ENCODE results near the gene ATG7. TPM values are rescaled to one million over a fixed set of nuclear protein-coding genes. Genes with fewer than 3 reads are reported as not detected.

ATG7 gene
- total RNA-seq, 1 experiment from 2014 or later = 50.9 TPM

GRCh38 chr3:11562277-11562881 lies 290.2 kb downstream of the ATG7 start:
- peaks cover 17% of the 10 kb centered on the region for H3K36me3 ChIP-seq (ENCODE audit: insufficient read depth, low read length)
- H3K9me3 ChIP-seq (ENCODE audit: low read length) = no peaks in the 10 kb centered on the region
- no peak for DNase-seq
- H3K4me1 ChIP-seq (ENCODE audit: low read length) = peaks cover 4% of the 10 kb centered on the region; the same call in 1 of the 2 replicates
- peaks cover 46% of the 10 kb centered on the region; the same call in 1 of the 2 replicates for H4K20me1 ChIP-seq (ENCODE audit: insufficient read depth, low read depth, low read length)
- no peak overlapping the region for H3K4me3 ChIP-seq (ENCODE audit: low read length)
- H3K27me3 ChIP-seq (ENCODE audit: low read length) = no peaks in the 10 kb centered on the region
- no peak overlapping the region for H3K27ac ChIP-seq (ENCODE audit: low read length)
- no peak overlapping the region for H3K9ac ChIP-seq (ENCODE audit: low read length)
- no peak overlapping the region for H2AFZ ChIP-seq (ENCODE audit: low read length)
- peaks cover 82% of the 10 kb centered on the region for H3K79me2 ChIP-seq (ENCODE audit: low read length)
- no peak overlapping the region for H3K4me2 ChIP-seq (ENCODE audit: low read depth, low read length, poor library complexity, severe bottlenecking)
- H3K9me2 ChIP-seq (replicated peaks; ENCODE audit: insufficient read depth, low read length) = no peaks in the 10 kb centered on the region

GRCh38 chr3:11563159-11563864 lies 291.1 kb downstream of the ATG7 start:
- no peak overlapping the region for H3K9ac ChIP-seq (ENCODE audit: low read length)
- H3K79me2 ChIP-seq (ENCODE audit: low read length) = peaks cover 82% of the 10 kb centered on the region
- no peaks in the 10 kb centered on the region for H3K9me3 ChIP-seq (ENCODE audit: low read length)
- no peak overlapping the region for H3K27ac ChIP-seq (ENCODE audit: low read length)
- H3K4me2 ChIP-seq (ENCODE audit: low read depth, low read length, poor library complexity, severe bottlenecking) = no peak overlapping the region
- no peak overlapping the region for H2AFZ ChIP-seq (ENCODE audit: low read length)
- H3K4me1 ChIP-seq (ENCODE audit: low read length) = no peaks in the 10 kb centered on the region
- DNase-seq = no peak
- H3K4me3 ChIP-seq (ENCODE audit: low read length) = no peak overlapping the region
- no peaks in the 10 kb centered on the region for H3K9me2 ChIP-seq (replicated peaks; ENCODE audit: insufficient read depth, low read length)
- H3K27me3 ChIP-seq (ENCODE audit: low read length) = no peaks in the 10 kb centered on the region
- H4K20me1 ChIP-seq (ENCODE audit: insufficient read depth, low read depth, low read length) = peaks cover 45% of the 10 kb centered on the region
- peaks cover 14% of the 10 kb centered on the region for H3K36me3 ChIP-seq (ENCODE audit: insufficient read depth, low read length)

DNA sequence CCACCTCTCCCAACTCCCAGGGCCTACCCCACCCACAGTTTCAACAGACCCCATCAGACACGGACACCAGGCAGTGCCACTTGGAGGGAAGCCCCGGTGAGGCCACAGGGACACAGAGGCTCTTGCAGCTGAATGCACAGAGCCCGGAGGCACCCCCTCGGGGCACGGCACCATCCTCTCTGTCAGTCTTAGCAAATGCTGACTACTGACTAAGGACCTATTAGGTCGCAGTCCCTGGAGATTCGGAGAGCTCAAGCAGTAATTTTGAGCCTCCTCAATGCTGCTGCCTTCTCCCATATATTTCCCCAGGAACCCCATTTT lies 291.6 kb downstream of the ATG7 start:
- no peak overlapping the region for H3K4me2 ChIP-seq (ENCODE audit: low read depth, low read length, poor library complexity, severe bottlenecking)
- H3K4me3 ChIP-seq (ENCODE audit: low read length) = no peak overlapping the region

GRCh38 chr3:11564577-11565001 lies 292.4 kb downstream of the ATG7 start:
- no peak overlapping the region for H3K4me3 ChIP-seq (ENCODE audit: low read length)
- no peak for DNase-seq
- peaks cover 14% of the 10 kb centered on the region for H3K36me3 ChIP-seq (ENCODE audit: insufficient read depth, low read length)
- peaks cover 53% of the 10 kb centered on the region for H4K20me1 ChIP-seq (ENCODE audit: insufficient read depth, low read depth, low read length)
- no peaks in the 10 kb centered on the region for H3K4me1 ChIP-seq (ENCODE audit: low read length)
- no peak overlapping the region for H3K4me2 ChIP-seq (ENCODE audit: low read depth, low read length, poor library complexity, severe bottlenecking)
- no peaks in the 10 kb centered on the region for H3K27me3 ChIP-seq (ENCODE audit: low read length)
- no peak overlapping the region for H3K27ac ChIP-seq (ENCODE audit: low read length)
- H3K79me2 ChIP-seq (ENCODE audit: low read length) = peaks cover 90% of the 10 kb centered on the region
- no peak overlapping the region for H2AFZ ChIP-seq (ENCODE audit: low read length)
- H3K9me3 ChIP-seq (ENCODE audit: low read length) = no peaks in the 10 kb centered on the region
- H3K9ac ChIP-seq (ENCODE audit: low read length) = no peak overlapping the region
- H3K9me2 ChIP-seq (replicated peaks; ENCODE audit: insufficient read depth, low read length) = no peaks in the 10 kb centered on the region

More for the DNA sequence above, 291.6 kb downstream of the ATG7 start:
- Histone ChIP-seq H3K4me1 (ENCODE audit: low read length) (no peaks in the 10 kb centered on the region), H3K9me2 (replicated peaks; ENCODE audit: insufficient read depth, low read length) (no peaks in the 10 kb centered on the region), H3K27ac (ENCODE audit: low read length) (no peak overlapping the region), H3K27me3 (ENCODE audit: low read length) (no peaks in the 10 kb centered on the region), H2AFZ (ENCODE audit: low read length) (no peak overlapping the region), H3K79me2 (ENCODE audit: low read length) (peaks cover 83% of the 10 kb centered on the region), H3K9ac (ENCODE audit: low read length) (no peak overlapping the region), H4K20me1 (ENCODE audit: insufficient read depth, low read depth, low read length) (peaks cover 48% of the 10 kb centered on the region), H3K9me3 (ENCODE audit: low read length) (no peaks in the 10 kb centered on the region), H3K36me3 (ENCODE audit: insufficient read depth, low read length) (peaks cover 14% of the 10 kb centered on the region)
- no peak for DNase-seq

DNA sequence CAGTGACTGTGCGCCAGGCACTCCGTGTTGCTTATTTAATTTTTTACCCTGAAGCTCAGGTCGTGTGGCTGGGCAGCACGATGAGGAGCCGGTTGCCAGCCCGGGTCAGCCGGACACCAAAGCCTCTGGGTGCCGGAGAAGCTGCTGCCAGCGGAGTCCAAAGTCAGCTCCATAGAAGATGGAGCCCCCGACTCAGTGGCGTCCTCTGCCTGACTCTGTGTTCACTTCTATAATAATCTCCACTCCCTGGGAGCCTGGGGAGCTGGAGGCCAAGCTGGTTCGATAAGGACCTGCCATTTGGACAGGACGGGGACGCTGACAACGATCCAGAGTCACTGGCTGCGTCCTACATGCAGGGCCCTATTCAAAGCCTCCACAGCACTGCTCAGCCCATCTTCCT lies 292.9 kb downstream of the ATG7 start:
- H3K9ac ChIP-seq (ENCODE audit: low read length) = no peak overlapping the region
- no peak overlapping the region for H3K27ac ChIP-seq (ENCODE audit: low read length)
- H3K4me3 ChIP-seq (ENCODE audit: low read length) = no peak overlapping the region
- H3K4me1 ChIP-seq (ENCODE audit: low read length) = no peaks in the 10 kb centered on the region
- no peaks in the 10 kb centered on the region for H3K27me3 ChIP-seq (ENCODE audit: low read length)
- H3K4me2 ChIP-seq (ENCODE audit: low read depth, low read length, poor library complexity, severe bottlenecking) = no peak overlapping the region
- H3K9me2 ChIP-seq (replicated peaks; ENCODE audit: insufficient read depth, low read length) = no peaks in the 10 kb centered on the region
- no peak for DNase-seq
- no peaks in the 10 kb centered on the region for H3K9me3 ChIP-seq (ENCODE audit: low read length)
- peaks cover 14% of the 10 kb centered on the region for H3K36me3 ChIP-seq (ENCODE audit: insufficient read depth, low read length)
- H3K79me2 ChIP-seq (ENCODE audit: low read length) = peaks cover 94% of the 10 kb centered on the region
- no peak overlapping the region for H2AFZ ChIP-seq (ENCODE audit: low read length)
- H4K20me1 ChIP-seq (ENCODE audit: insufficient read depth, low read depth, low read length) = peaks cover 55% of the 10 kb centered on the region

- no peak overlapping the region for H2AFZ ChIP-seq (ENCODE audit: low read length)
- H3K4me1 ChIP-seq (ENCODE audit: low read length) = no peaks in the 10 kb centered on the region
- H3K36me3 ChIP-seq (ENCODE audit: insufficient read depth, low read length) = peaks cover 12% of the 10 kb centered on the region
- peaks cover 95% of the 10 kb centered on the region for H3K79me2 ChIP-seq (ENCODE audit: low read length)
- DNase-seq = no peak
- H3K9me3 ChIP-seq (ENCODE audit: low read length) = no peaks in the 10 kb centered on the region
- H4K20me1 ChIP-seq (ENCODE audit: insufficient read depth, low read depth, low read length) = peaks cover 60% of the 10 kb centered on the region
- no peaks in the 10 kb centered on the region for H3K9me2 ChIP-seq (replicated peaks; ENCODE audit: insufficient read depth, low read length)
- H3K4me3 ChIP-seq (ENCODE audit: low read length) = no peak overlapping the region
- H3K27me3 ChIP-seq (ENCODE audit: low read length) = no peaks in the 10 kb centered on the region
- no peak overlapping the region for H3K9ac ChIP-seq (ENCODE audit: low read length)
- no peak overlapping the region for H3K4me2 ChIP-seq (ENCODE audit: low read depth, low read length, poor library complexity, severe bottlenecking)
- no peak overlapping the region for H3K27ac ChIP-seq (ENCODE audit: low read length)
Observed at GRCh38 chr3:11565492-11565891, 293.3 kb downstream of the ATG7 start.

DNA sequence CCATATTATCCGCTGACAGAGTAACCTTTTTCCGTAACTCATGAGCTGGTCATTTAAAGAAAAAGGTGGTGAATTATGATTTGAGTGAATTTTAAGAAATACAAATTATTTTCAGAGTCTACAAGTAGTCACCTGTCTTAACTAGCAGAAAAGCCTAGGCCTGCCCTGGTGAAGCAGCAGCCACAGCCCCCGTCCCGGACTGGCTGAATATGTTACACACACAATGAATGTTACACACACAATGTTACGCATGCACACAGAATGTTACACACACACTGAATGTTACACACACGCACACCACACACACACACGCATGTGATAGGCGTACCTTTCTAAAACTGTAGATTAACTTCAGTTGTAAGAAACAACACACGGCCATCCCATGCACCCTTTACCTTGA lies 293.7 kb downstream of the ATG7 start:
- Histone ChIP-seq H4K20me1 (ENCODE audit: insufficient read depth, low read depth, low read length) (peaks cover 64% of the 10 kb centered on the region), H3K9ac (ENCODE audit: low read length) (no peak overlapping the region), H2AFZ (ENCODE audit: low read length) (no peak overlapping the region), H3K36me3 (ENCODE audit: insufficient read depth, low read length) (peaks cover 9% of the 10 kb centered on the region), H3K4me1 (ENCODE audit: low read length) (no peaks in the 10 kb centered on the region), H3K4me2 (ENCODE audit: low read depth, low read length, poor library complexity, severe bottlenecking) (no peak overlapping the region), H3K27ac (ENCODE audit: low read length) (no peak overlapping the region), H3K27me3 (ENCODE audit: low read length) (no peaks in the 10 kb centered on the region), H3K9me2 (replicated peaks; ENCODE audit: insufficient read depth, low read length) (no peaks in the 10 kb centered on the region), H3K4me3 (ENCODE audit: low read length) (no peak overlapping the region), H3K9me3 (ENCODE audit: low read length) (no peaks in the 10 kb centered on the region), H3K79me2 (ENCODE audit: low read length) (peaks cover 95% of the 10 kb centered on the region)
- no peak for DNase-seq

- no peak for DNase-seq
- H3K9me3 ChIP-seq (ENCODE audit: low read length) = no peaks in the 10 kb centered on the region
- peaks cover 9% of the 10 kb centered on the region for H3K36me3 ChIP-seq (ENCODE audit: insufficient read depth, low read length)
- H3K4me2 ChIP-seq (ENCODE audit: low read depth, low read length, poor library complexity, severe bottlenecking) = no peak overlapping the region
- no peak overlapping the region for H3K4me3 ChIP-seq (ENCODE audit: low read length)
- H3K79me2 ChIP-seq (ENCODE audit: low read length) = peaks cover 95% of the 10 kb centered on the region
- no peaks in the 10 kb centered on the region for H3K27me3 ChIP-seq (ENCODE audit: low read length)
- no peak overlapping the region for H3K27ac ChIP-seq (ENCODE audit: low read length)
- H2AFZ ChIP-seq (ENCODE audit: low read length) = no peak overlapping the region
- H4K20me1 ChIP-seq (ENCODE audit: insufficient read depth, low read depth, low read length) = peaks cover 61% of the 10 kb centered on the region
- no peaks in the 10 kb centered on the region for H3K4me1 ChIP-seq (ENCODE audit: low read length)
- no peak overlapping the region for H3K9ac ChIP-seq (ENCODE audit: low read length)
- no peaks in the 10 kb centered on the region for H3K9me2 ChIP-seq (replicated peaks; ENCODE audit: insufficient read depth, low read length)
Observed at GRCh38 chr3:11566478-11566877, 294.3 kb downstream of the ATG7 start.
